RPMI7951 (cell line): ENCODE data around the gene TLR1. TPM values are rescaled to one million over a fixed set of nuclear protein-coding genes. Genes with fewer than 3 reads are reported as not detected.
"Not testable (repeated sequence)": the region's sequence is repeated elsewhere in the genome, so short reads cannot be mapped to it uniquely, and the experiment has no call there.

Source experiments
- DNase-seq: peaks from one replicate; pipeline ENCODE4 v3.0.0-alpha.2; 2012; ENCODE audit warnings: low read depth
- total RNA-seq: library from RNA; depleted of rRNA; stranded (reverse); fragments of >200 nt; shearing (Covaris generic); gene quantifications from 2 replicates; pipeline ENCODE4 v1.2.3, GENCODE V29; 2014

Gene TLR1
- total RNA-seq, 1 experiment from 2014 or later, result 14.4 TPM

DNA sequence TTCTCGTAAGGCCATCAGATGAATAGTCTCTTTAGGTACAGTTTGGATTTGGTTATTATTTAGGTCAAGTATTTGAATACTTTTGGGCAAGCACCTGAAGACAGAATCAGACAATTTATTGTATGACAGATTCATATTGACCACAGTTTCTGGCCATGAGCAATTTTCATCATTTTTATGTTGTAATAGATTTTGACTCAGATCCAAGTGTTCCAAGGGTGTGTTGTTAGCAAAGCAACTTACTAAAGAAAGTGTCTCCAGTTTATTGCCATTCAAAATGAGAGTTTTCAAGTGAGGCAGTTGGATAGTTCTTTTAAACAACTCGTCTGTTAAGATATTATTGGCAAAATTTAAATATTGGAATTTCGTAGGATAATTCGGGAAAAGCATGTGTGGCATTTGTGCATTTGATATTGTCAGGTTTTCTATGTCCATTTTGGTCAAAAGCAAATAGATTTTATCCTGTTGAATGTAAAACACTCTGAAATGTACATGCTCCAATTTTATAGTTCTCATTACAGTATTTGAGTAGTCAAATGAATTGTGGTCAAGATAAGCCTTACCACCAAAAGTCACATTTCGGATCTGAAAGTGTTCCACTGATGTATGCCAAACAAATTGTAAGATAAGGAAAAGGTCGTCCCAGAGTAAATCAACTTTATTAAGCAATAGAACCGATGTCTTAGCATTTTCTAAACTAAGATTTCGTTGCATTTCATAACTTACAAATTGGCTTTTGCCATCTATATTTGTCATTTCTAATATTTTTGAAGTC is 30.2 kb downstream of the TLR1 start:
- no peak for DNase-seq

DNA sequence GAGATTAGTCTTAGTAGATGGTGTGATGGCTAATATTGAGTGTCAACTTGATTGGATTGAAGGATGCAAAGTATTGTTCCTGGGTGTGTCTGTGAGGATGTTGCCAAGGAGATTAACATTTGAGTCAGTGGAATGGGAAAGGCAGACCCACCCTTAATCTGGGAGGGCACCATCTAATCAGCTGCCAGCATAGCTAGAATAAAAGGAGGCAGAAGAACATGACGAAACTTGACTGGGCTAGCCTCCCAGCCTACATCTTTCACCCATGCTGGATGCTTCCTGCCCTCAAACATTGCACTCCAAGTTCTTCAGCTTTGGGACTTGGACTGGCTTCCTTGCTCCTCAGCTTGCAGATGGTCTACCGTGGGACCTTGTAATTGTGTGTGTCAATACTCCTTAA is 34.3 kb downstream of the TLR1 start:
- DNase-seq, result not testable (repeated sequence)

DNA sequence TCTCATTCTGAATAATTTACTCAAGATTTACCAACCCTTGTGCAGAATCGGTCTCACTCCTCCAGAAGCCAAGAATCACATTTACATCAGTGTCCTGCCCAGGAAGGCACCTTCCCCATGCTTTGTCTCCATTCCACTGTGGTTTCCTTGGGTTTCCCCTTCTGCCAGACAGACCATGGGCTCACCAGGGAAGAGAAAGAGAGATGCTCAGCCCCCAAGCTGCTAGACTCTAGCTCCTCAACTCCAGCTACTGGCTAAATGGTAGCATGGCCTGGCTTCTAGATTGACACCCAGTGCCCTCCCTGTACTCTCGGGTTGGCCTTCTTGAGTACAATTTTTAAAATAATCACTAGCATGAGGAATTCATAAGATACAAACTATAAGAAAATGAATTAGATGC is 34.7 kb downstream of the TLR1 start:
- no peak for DNase-seq

DNA sequence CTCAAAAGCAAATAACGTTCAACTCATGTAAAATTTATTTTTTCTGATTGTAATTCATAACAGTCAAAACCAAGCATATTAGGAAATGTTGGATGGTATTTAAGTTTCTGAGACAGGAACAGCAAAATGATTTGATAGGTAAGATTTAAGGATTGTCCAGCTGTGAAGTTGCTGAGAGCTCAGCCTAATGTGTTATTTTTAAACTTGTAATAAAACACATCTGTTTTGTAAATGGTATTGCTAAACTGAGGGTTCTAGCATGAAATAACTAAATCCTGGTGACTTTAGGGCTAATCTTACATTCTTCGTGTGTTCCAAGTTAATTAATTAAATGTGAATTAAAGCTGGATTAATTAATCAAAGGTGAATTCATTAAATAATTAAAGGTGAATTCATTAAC is 35.1 kb downstream of the TLR1 start:
- no peak for DNase-seq

DNA sequence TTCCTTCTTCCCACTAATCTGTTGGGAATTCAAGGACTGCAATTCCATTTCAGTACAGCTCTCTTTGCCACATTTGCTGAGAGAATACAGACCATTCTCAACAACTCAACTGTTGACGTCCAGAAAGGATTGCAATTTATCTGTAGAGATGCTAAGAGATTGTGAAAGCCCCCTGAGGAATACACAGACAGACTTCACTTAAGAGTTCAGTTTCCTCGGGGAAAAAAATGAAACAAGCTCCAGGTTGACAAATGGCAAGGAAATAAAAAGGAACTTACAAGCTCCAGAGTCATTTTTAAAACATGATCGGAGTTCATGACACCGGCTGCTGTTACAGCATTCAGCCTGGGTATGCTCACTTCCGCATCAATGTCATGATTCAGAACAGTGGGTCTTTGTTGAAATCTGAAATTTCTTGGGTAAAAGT is 35.6 kb downstream of the TLR1 start:
- no peak for DNase-seq

DNA sequence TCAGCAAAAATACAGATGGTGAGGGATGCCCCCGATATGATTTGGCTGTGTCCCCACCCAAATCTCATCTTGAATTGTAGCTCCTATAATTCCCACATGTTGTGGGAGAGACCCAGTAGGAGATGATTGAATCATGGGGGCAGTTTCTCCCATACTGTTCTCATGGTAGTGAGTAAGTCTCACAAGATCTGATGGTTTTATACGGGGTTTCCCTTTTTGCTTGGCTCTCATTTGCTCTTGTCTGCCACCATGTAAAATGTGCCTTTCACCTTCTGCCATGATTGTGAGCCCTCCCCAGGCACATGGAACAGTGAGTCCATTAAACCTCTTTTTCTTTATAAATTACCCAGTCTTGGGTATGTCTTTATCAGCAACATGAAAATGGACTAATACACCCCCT is 37.7 kb downstream of the TLR1 start:
- DNase-seq, result not testable (repeated sequence)

DNA sequence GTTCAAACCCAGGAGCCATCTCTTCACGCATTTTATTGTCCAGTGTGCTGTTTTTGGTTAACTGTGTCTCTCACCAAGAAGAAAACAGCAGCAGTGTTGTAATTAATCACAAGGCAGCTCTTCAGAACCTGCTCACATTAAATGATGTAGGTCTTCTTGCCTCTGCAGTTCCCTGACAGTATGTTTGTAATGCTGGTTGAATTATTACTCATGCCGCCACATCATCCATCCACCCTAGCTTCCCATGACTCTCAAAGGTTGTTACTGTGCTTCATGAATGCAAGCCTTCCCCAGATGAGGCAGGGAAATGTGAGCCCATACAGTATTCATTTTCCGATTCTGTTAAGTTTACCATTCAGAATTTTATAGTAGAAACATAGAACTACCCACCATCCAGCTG is 39.2 kb downstream of the TLR1 start:
- DNase-seq, result no peak

DNA sequence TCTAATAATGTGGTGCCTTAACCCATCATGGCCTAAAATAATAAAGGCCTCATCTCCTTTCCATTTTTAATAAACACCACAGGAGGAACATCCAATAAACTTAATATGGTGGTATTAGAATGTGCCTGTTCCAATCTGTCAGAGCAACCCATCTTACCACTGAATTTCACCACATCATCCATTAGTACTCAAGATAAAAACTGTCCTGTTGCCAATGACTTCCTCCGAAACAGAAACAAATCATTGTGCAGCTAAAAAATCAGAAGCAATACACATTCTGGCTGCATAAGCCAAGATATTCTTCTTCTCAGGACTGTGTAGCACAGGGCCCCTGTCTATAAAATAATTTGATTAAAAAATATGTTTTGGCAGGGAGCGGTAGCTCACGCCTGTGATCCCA is 40.3 kb downstream of the TLR1 start:
- no peak for DNase-seq

DNA sequence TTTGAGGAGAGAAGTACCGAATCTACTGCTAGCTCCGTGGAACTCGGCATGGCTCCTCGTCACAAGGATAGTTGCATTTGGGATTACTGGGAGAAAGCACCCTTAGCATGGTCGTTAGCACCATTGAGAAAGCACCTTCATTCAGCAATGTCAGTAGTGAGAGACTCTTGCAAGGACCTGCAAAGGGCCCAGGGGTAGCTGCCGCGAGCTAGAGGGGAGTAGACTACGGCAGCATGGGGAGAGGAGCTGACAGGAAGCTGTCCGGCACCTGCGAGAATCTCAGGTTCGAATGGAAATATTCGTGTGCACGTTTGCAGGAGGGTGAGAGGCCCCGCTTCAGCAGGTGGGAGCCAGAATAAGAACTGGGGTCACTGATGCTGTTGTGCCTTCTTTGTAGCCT is 42.0 kb downstream of the TLR1 start:
- no peak for DNase-seq

DNA sequence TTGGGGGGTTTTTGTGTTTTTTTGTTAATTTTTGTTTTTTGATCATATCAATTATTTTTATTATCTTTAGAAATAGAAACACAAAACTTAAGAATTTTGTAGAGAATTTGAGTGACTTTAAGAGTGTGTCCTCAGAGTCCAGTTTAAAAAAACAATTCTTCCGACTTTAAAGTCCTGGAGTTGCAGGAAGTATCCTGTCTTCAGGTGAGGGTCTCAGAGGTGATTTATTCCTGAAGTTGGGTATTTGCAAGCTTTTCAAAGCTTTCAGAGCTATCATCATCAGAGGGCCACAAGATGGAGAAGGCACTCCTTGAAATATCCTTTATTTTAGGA is 44.8 kb downstream of the TLR1 start:
- no peak for DNase-seq

DNA sequence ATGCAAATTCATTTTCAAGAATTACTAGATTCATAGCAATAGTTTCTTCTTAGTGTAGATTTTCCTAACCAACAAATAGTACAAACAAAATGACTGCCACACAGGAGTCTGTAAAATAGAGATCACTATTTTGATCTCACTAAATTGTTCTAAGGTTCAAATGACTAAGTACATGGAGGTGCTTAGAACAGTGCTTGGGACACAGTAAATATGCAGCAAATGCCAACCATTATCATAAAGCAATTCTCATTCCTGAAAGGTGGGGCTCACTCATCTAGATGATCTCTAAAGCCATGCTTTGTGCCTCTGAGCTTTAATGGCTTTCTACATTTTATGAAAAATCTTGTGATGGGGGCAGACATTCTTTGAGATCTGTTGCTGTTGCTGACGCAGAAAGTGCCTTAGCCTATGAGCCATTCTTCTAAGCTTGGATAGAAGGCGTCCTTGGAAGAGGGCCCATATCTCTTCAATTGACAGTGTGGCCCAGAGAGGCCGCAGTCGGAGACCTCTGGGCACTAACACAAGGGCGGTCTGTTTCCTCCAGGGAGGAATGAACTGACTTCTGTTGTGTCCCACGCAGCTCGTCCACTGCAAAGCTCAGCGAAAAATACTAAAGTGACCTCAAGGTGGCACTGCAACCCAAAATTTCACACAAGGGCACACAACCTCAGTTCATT is 45.3 kb downstream of the TLR1 start:
- peak; percentile 70 for DNase-seq

DNA sequence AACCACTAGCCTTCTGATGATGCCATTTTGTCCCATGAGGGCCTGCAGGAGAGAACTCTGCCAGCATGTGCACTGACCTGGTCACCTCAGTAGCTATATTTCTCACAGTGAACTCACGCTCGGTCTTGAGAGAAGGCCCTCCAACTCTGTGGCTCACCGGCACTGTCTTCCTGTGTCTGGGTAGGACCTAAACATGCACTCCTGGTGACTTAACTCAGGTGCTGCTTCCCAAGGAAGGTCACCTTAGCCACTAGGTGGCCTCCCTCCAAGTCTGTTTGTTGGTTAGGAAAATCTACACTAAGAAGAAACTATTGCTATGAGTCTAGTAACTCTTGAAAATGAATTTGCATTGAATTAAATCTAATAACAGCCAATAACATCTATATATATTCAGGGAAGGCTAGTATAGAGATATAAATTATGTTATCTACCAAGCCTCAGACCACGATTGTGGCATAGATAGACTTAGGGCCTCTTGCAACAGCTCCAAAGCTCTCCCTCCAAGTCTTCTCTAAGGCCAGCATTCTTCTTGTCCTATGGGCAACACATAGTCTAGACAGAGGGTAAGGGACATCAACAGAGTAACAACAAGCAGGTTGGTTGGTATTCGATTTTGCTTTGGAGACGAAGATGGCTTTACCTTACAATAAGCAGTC is 46.5 kb downstream of the TLR1 start:
- no peak for DNase-seq

DNA sequence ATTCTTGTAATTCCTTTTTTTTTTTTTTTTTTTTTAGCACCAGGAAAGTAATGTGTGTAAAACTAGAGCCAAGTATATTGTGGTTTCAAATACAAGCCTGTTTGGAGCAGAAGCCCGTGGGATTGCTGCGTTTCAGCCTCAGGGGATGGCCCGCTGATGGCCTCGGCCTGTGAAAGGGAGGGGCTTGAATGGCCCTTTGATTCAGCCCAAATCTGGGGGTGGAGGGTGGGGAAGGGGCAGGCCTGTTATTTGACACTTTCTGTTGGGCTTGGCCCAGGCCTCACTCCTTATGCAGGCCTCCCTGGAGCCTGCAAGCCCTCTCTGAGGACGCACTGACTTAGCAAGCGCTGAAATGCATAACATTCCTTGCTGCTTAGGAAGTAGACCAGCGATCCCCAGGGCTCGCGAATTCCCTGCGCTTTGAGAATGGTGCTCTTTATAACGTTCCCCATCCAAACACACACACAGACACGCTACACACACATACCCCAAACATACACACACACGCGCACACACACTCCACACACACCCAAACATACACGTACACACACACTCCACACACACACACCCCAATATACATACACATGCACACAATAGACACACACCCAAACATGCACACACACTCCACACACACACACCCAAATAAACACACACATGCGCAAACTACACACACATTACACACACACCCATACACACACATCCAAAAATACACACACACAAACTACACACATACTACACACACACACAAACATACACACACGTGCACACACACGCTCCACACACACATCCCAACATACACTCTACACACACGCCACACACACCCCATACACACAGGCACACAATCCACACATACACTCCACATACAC is 51.4 kb downstream of the TLR1 start:
- DNase-seq, result peak; percentile 98

DNA sequence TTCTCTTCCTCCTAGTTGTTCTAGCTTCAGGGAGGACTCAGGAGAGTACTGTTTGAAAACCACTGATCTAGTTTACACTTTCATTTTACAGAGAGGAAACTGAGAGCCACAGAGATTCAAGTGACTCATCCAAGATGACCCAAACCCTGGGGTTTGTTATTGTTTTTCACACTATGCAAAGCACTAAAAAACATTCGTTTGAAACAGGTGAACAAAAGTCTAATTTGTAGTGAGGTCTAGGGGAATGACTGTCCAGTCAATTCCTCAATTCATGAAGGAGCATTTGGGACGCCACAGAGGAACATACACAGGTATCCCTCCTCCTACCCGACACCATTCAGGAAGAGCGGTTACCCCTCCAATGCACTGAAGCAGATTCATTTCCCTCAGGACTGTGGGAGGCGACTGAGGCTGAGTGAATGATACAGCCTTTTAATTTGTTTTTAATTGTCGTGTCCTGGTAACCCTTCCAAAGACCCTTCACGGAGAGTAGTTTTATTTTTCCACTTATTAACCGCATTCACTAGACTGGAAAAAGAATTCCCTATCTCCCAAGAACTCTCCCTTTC is 52.1 kb downstream of the TLR1 start:
- DNase-seq, result peak; percentile 62

DNA sequence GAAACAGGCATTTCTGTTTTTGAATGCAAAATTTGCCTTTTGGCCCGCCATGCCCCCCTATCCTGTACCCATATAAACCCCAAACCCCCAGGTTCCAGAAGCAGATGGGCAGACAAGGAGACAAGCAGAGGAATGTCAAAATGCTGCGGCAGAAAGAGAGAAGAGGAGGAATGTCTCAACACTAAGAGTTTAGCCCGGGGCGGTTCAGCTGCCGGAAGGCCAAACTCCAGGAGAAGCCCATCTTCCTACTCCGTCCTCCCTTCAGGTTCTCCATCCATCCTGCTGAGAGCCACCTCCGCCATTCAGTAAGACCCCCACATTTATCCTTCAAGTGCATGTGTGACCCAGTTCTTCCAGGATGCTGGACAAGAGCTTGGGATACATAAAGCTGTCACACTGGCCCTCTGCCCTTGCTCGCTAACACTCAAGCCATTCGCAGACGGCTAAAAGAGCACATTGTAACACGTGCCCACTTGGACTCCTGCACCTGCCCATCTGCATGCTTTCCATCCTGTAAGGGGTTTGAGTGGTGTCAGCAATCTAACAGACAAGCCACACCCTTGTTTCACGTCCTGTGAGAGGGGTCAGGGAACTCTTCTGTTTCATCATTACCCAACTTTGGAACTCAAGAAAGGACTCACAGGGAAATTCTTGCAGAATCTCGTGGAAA is 53.1 kb downstream of the TLR1 start:
- DNase-seq, result no peak

DNA sequence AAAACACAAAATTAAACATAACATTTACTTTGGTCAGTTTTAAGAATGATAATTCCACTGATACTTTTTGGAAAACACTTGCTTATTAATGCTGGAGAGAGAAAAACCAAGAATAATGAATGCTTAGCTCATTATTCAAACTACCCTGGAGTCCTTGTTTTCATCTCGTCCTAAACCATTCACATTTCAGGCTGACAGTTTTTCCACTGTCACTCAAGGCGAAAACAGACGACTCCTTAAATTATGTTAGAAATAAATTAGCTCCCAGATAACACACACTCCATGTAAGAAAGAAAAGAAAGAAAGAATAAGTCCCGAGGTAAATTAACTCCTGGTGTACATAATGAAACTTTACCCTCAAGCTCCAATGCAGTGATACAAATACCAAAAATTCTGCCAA is 55.3 kb downstream of the TLR1 start:
- no peak for DNase-seq

DNA sequence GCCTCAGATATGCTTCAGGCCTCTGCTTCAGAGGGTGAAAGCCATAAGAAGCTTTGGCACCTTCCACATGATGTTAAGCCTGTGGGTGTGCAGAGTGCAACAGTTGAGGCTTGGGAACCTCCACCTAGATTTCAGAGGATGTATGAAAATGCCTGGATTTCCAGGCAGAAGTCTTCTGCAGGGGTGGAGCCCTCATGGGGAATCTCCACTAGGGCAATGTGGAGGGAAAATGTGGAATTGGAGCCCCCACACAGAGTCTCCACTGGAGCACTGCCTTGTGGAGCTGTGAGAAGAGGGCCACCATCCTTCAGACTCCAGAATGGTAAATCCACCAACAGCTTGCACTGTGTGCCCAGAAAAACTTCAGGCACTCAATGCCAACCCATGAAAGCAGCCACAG is 57.0 kb downstream of the TLR1 start:
- DNase-seq, result no peak
